ENCODE measurements around the gene SLC6A19. TPM values are rescaled to one million over a fixed set of nuclear protein-coding genes. Genes with fewer than 3 reads are reported as not detected.

SLC6A19 gene
- total and polyA plus RNA-seq, 8 donors = 0.13 to 5.5 (median 0.43) TPM; not detected in 3

GRCh38 chr5:1174122-1174936 is 27.1 kb upstream of the SLC6A19 start:
- H3K4me1 ChIP-seq = no peaks in the 10 kb centered on the region
- 37 to 41% (median 39%) methylated on average over 27 of the region's 27 CpGs for WGBS, 5 donors
- H3K9me3 ChIP-seq = no peaks in the 10 kb centered on the region
- no peaks in the 10 kb centered on the region for H3K36me3 ChIP-seq
- H3K27me3 ChIP-seq = peaks cover 0 to 20% (median 0%) of the 10 kb centered on the region in 3 donors
- no peak overlapping the region for H3K27ac ChIP-seq
- DNase-seq = peak; percentile 75 to 86
- TF ChIP-seq POLR2AphosphoS5 (IDR thresholded peaks at IDR 0.05) (peak in 1 of 3 donors; percentile 40), EP300 (IDR thresholded peaks at IDR 0.05) (no peak), CTCF (IDR thresholded peaks at IDR 0.05) (peak in 5 of 7 experiments; percentile 56 to 76 (median 64))
- no peak overlapping the region for H3K4me3 ChIP-seq
- intact Hi-C loops (cut with DNase I; ENCODE audit: low total_unique reads) = no loop called here

- intact Hi-C loops (cut with DNase I; ENCODE audit: low total_unique reads) = no loop called here
- no peak for TF ChIP-seq POLR2AphosphoS5 (IDR thresholded peaks at IDR 0.05)
- TF ChIP-seq POLR2A (IDR thresholded peaks at IDR 0.05) = no peak
- no peak for TF ChIP-seq CTCF (IDR thresholded peaks at IDR 0.05)
- TF ChIP-seq EP300 (IDR thresholded peaks at IDR 0.05) = no peak
- H3K4me1 ChIP-seq = no peaks in the 10 kb centered on the region
- peaks cover 0 to 17% (median 0%) of the 10 kb centered on the region in 3 donors for H3K27me3 ChIP-seq
- H3K4me3 ChIP-seq = no peak overlapping the region
- WGBS, 5 donors = 87 to 91% (median 88%) methylated on average over 8 of the region's 8 CpGs
- no peaks in the 10 kb centered on the region for H3K9me3 ChIP-seq
- no peak overlapping the region for H3K27ac ChIP-seq
- DNase-seq = no peak
- H3K36me3 ChIP-seq = no peaks in the 10 kb centered on the region
These were observed 26.4 kb upstream of the SLC6A19 start for GRCh38 chr5:1175015-1175414.

GRCh38 chr5:1175801-1176472 is 25.5 kb upstream of the SLC6A19 start:
- no peaks in the 10 kb centered on the region for H3K36me3 ChIP-seq
- 88 to 94% (median 93%) methylated on average over 22 to 26 of the region's 26 CpGs for WGBS, 5 donors
- TF ChIP-seq POLR2A (IDR thresholded peaks at IDR 0.05) (no peak), CTCF (IDR thresholded peaks at IDR 0.05) (no peak), POLR2AphosphoS5 (IDR thresholded peaks at IDR 0.05) (no peak), EP300 (IDR thresholded peaks at IDR 0.05) (no peak)
- H3K27me3 ChIP-seq = peaks cover 0 to 20% (median 0%) of the 10 kb centered on the region in 3 donors
- intact Hi-C loops (cut with DNase I; ENCODE audit: low total_unique reads) = no loop called here
- no peak overlapping the region for H3K27ac ChIP-seq
- no peaks in the 10 kb centered on the region for H3K9me3 ChIP-seq
- peaks cover 0 to 1% (median 0%) of the 10 kb centered on the region in 4 donors for H3K4me1 ChIP-seq
- no peak for DNase-seq
- H3K4me3 ChIP-seq = no peak overlapping the region

- Histone ChIP-seq H3K4me1 (peaks cover 3 to 9% (median 5%) of the 10 kb centered on the region in 4 donors), H3K27me3 (peaks cover 0 to 28% (median 0%) of the 10 kb centered on the region in 3 donors), H3K36me3 (no peaks in the 10 kb centered on the region), H3K4me3 (no peak overlapping the region), H3K27ac (no peak overlapping the region), H3K9me3 (no peaks in the 10 kb centered on the region)
- 84 to 91% (median 89%) methylated on average over 35 to 42 of the region's 42 CpGs for WGBS, 5 donors
- TF ChIP-seq POLR2AphosphoS5 (IDR thresholded peaks at IDR 0.05) = no peak
- TF ChIP-seq CTCF (IDR thresholded peaks at IDR 0.05) = no peak
- TF ChIP-seq POLR2A (IDR thresholded peaks at IDR 0.05) = no peak
- TF ChIP-seq EP300 (IDR thresholded peaks at IDR 0.05) = no peak
- no peak for DNase-seq
- intact Hi-C loops (cut with DNase I; ENCODE audit: low total_unique reads) = no loop called here
These were observed 24.7 kb upstream of the SLC6A19 start for GRCh38 chr5:1176473-1177391.

Measured in stomach (tissue), 9 donors.